Measurements from ENCODE around the gene NPPC.
A peak's percentile ranks its signal among the peaks of the same experiment; 100 is the strongest.

The NPPC gene

DNA sequence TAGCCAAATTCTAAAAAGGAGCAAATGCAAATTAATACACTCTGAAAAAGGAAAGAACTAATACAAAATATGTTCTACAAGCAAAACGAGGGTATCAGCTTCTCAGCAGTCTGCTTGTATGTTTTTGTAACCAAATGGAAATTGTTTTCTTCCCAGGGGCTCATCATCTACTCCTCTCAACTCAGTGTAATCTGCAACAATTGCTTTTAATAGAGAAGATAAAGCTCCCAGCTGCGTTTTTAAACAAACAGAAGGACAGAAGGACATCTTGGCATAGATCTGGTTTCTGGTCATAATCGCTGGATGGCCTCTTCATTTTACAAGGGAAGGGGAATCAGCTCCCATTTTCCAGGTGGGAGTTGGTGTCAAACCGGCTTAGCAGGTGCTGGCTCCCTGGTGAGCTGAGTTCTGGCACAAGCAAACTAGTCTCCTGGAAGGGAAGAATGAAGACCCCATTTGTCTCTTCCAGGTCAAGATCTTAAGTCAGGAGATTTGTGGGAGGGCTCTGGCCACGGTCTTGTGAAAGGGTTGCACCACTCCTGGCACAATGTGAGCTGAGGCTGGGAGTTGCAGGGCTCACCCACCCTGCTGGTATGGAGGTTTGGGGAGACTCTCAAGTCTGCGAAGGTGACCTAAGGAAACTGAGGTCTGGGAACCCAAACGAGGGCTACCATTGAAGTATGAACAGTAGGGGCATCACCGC lies 41.6 kb downstream of the NPPC start:
- no peak for DNase-seq

DNA sequence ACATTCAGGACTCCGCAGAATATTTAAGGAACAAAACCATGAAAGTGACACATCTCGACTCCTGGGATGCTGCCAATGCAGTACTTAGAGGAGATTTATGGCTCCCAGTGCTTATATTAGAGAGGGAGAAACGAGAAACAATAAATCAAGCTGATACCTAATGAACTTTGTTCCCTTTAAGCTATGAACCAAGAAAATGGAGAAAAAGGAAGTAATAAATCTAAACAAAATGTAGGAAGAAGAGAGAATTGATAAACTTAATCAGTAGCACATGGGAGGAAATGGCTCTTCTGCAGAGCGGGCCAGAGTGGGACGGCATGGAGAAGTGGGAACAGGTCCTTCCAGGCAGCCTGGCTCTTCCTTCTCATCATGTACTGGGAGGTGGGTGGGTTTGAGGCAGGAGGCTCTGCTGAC lies 42.7 kb downstream of the NPPC start:
- DNase-seq = no peak

DNA sequence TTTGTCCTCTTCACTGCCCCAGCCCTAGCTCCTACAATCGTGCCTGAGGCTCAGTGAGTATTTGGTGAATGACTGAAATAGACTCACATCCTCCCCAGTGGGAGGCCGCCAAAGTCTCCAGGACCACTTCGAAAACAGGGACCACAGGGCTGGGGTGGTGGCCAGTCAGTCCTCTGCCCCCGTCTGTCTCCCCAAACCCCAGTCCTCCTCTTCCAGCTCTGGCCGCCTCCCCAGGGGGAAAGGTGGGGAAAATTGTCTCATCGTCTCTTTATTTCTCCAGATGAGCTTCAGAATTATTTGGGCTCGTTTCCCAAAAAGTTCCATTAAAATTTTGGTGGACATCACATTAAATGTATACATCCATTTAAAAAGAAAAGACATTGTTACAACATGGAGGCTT lies 43.5 kb downstream of the NPPC start:
- DNase-seq = no peak

DNA sequence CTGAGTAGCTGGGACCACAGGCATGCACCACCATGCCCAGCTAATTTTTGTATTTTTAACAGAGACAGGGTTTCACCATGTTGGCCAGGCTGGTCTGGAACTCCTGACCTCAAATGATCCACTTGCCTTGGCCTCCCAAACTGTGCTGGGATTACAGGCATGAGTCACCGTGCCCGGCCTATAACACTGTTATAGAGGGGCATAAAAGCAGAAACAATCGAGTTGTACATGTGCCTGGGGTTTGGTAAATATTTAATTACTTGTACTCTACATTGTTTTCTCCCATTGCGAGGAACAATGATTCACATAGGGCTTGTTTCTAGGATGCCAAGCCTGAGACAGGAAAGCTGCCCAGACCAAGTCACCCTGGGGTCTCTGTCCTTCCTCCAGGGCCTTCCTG lies 45.8 kb downstream of the NPPC start:
- peak; percentile 29 for DNase-seq

DNA sequence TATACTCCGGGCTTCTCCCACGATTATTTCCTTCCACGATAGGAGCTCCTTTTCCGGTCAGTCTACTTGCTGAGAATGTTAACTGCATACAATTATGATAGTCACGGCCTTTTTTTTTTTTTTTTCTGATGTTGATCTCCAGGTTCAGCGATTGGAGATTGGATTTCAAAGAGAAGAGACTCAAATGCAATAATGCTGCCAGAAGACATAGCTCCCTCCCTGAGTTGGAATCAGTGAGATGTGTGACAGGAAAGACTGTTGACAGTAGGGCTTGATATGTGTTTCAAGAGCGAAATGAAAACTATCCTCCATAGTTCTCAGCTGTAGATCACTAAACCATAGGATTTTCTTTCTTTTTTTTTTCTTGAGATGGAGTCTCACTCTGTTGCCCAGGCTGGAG lies 47.0 kb downstream of the NPPC start:
- no peak for DNase-seq

DNA sequence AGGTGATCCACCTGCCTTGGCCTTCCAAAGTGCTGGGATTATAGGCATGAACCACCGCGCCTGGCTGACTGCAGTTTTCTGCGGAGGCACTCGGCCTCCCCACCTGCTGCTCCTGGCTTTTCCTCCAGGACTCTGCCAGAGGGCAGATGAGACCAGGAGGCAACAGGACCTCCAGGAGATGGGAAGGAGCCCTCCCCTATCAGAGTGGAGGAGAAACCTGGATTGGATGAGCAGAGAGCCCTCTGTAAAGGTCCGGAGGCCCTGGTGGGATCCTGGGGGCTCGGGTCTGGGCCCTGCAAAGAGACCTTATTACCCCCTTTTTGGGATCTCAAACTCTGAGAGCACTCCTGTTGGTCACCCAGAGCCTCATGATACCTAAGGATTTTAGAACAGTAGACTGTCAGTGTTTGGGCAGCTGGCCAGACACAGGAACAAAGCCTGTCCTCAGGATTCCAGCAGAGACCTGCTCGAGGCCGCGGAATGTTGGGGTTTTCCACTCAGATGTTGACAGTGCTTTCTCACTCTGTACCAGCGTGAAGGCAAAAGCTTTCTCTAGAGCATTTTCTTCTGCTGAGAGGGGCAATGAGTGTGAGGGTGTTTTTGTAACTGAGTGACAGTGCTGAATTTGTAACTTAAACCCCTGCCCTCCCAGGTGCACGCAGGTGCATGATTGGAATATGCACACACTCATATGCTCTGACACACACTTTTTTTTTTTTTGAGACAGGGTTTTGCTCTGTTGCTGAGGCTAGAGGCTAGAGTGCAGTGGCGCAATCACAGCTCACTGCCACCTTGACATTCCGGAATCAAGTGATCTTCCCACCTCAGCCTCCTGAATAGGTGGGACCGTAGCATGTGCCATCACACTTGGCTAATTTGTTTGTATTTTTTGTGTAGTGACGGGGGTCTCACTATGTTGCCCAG lies 48.4 kb downstream of the NPPC start:
- DNase-seq = peak; percentile 71

DNA sequence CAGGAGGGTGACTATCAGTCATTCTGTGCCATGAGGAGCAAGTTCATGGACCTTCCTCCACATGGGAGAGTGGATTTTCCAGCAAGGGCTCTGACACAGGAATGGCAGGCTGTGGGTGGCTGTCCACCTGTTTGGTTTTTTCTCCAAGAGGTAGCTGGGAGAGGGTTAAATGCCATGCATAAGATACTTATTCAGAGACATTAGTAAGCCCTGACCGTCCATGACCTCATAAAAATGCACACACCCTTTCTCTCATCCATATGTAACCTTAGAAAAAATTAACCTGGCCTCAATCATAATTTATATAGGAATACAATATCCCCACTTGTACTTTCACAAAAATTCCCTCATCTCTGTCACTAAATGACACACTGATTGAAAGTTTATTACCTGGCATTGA lies 51.3 kb downstream of the NPPC start:
- no peak for DNase-seq
